ENCODE results near the gene SREBF1.

DNA sequence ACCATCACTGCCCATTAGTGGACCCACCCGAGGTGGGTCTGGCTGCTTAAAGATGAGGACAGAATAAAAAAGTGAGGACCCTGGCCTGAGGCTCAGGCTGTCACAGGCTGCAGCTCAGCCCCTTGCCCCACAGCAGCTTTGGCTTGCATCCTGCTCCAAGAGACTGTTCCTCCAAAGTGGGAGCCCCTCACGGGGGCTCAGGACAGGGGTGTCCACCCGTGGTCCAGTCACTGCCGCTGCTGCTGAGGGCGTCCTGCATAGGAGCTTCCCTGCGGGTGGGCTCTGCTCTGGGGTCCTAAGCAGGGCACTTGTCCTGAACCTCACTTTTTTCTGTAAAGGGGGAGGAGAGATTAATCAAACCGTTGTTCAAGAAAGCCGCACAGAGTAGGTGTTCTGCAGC is 47.8 kb downstream of the SREBF1 start:
- TF ChIP-seq, protein P1, sequence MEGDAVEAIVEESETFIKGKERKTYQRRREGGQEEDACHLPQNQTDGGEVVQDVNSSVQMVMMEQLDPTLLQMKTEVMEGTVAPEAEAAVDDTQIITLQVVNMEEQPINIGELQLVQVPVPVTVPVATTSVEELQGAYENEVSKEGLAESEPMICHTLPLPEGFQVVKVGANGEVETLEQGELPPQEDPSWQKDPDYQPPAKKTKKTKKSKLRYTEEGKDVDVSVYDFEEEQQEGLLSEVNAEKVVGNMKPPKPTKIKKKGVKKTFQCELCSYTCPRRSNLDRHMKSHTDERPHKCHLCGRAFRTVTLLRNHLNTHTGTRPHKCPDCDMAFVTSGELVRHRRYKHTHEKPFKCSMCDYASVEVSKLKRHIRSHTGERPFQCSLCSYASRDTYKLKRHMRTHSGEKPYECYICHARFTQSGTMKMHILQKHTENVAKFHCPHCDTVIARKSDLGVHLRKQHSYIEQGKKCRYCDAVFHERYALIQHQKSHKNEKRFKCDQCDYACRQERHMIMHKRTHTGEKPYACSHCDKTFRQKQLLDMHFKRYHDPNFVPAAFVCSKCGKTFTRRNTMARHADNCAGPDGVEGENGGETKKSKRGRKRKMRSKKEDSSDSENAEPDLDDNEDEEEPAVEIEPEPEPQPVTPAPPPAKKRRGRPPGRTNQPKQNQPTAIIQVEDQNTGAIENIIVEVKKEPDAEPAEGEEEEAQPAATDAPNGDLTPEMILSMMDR (conservative IDR thresholded peaks at IDR 0.05 in 1 of 2, IDR thresholded peaks at IDR 0.05 in 1 of 2; ENCODE audit: extremely low read depth in 1 of 2, insufficient read depth in 1 of 2, low read depth in 1 of 2, low read length in 2 of 2) = no peak
- no peak for TF ChIP-seq EZH2 (IDR thresholded peaks at IDR 0.05; ENCODE audit: borderline replicate concordance, low read length)

Data from mammary epithelial cell (primary cell).